ENCODE data around the gene CCR2.

The CCR2 gene

GRCh38 chr3:46338840-46339239, 15.1 kb upstream of the CCR2 start:
- CTCF ChIA-PET = no interaction called here
- WGBS (ENCODE audit: insufficient coverage) = 92% methylated on average over 1 of the region's 1 CpG
- no peak for DNase-seq

GRCh38 chr3:46344476-46344875, 9.4 kb upstream of the CCR2 start:
- no peak overlapping the region for H3K4me3 ChIP-seq (ENCODE audit: control insufficient read depth in 1 of 7, extremely low read depth in 1 of 7, insufficient read depth in 4 of 7, low read depth in 2 of 7, low read length in 6 of 7)
- POLR2A ChIA-PET = no interaction called here
- peaks cover 6 to 11% (median 10%) of the 10 kb centered on the region in 4 experiments for H3K4me1 ChIP-seq (ENCODE audit: control extremely low read depth in 1 of 4, control insufficient read depth in 4 of 4, insufficient read depth in 4 of 4, low read length in 3 of 4)
- no peak overlapping the region for H3K27ac ChIP-seq (ENCODE audit: insufficient read depth in 1 of 2, low read depth in 1 of 2, low read length in 2 of 2, poor library complexity in 1 of 2, severe bottlenecking in 2 of 2)
- no peak for DNase-seq
- H3K9me3 ChIP-seq (ENCODE audit: control extremely low read depth in 1 of 5, control insufficient read depth in 4 of 5, insufficient read depth in 2 of 5, low read depth in 1 of 5, low read length in 4 of 5) = peaks cover 1 to 9% (median 5%) of the 10 kb centered on the region in 5 experiments
- CTCF ChIA-PET = no interaction called here
- H3K36me3 ChIP-seq (ENCODE audit: control insufficient read depth in 4 of 4, insufficient read depth in 4 of 4, low read length in 3 of 4) = no peaks in the 10 kb centered on the region
- no peaks in the 10 kb centered on the region for H3K27me3 ChIP-seq (replicated peaks in 2 of 5; ENCODE audit: control insufficient read depth in 4 of 5, insufficient read depth in 5 of 5, low read length in 4 of 5)
- 100% methylated on average over 2 of the region's 4 CpGs for WGBS (ENCODE audit: insufficient coverage)

More at GRCh38 chr3:46338840-46339239, 15.1 kb upstream of the CCR2 start:
- Histone ChIP-seq H3K9me3 (ENCODE audit: control extremely low read depth in 1 of 5, control insufficient read depth in 4 of 5, insufficient read depth in 2 of 5, low read depth in 1 of 5, low read length in 4 of 5) (peaks cover 0 to 25% (median 18%) of the 10 kb centered on the region in 5 experiments), H3K36me3 (ENCODE audit: control insufficient read depth in 4 of 4, insufficient read depth in 4 of 4, low read length in 3 of 4) (no peaks in the 10 kb centered on the region), H3K27ac (ENCODE audit: insufficient read depth in 1 of 2, low read depth in 1 of 2, low read length in 2 of 2, poor library complexity in 1 of 2, severe bottlenecking in 2 of 2) (no peak overlapping the region), H3K4me1 (ENCODE audit: control extremely low read depth in 1 of 4, control insufficient read depth in 4 of 4, insufficient read depth in 4 of 4, low read length in 3 of 4) (peaks cover 0 to 5% (median 0%) of the 10 kb centered on the region in 4 experiments), H3K4me3 (ENCODE audit: control insufficient read depth in 1 of 7, extremely low read depth in 1 of 7, insufficient read depth in 4 of 7, low read depth in 2 of 7, low read length in 6 of 7) (no peak overlapping the region), H3K27me3 (replicated peaks in 2 of 5; ENCODE audit: control insufficient read depth in 4 of 5, insufficient read depth in 5 of 5, low read length in 4 of 5) (no peaks in the 10 kb centered on the region)
- POLR2A ChIA-PET = no interaction called here

DNA sequence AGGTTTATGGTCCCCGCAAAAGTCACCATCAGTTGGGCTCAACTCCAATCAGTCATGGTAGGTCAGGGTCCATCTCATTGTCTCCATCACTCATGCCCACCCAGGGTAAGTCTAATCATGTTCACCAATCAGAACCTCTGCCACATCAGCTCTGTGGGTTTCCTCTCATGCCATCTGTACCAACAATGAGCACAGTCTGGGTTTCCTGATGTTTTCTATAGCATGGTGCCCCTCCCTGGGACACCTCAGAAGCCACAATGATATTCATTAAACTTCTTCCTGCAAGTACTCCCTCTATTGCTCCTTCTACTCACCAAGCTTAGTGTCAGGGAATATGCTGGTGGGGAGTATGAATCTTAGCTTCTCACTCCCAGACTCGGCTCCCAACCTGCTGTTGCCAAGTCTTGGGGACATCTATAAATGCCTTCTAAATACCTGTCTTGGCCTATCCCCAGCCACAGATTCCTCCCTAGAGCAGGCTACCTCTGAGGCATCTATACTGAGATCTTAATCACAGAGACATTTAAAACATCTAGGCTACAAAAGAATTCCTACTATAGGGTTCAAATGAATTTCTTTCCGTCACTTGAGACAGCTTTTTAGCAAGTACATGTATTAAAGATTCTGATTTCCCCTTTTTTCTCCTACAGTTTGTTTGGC, 5.0 kb upstream of the CCR2 start:
- H3K27me3 ChIP-seq (replicated peaks in 2 of 5; ENCODE audit: control insufficient read depth in 4 of 5, insufficient read depth in 5 of 5, low read length in 4 of 5) = no peaks in the 10 kb centered on the region
- peaks cover 0 to 2% (median 0%) of the 10 kb centered on the region in 5 experiments for H3K9me3 ChIP-seq (ENCODE audit: control extremely low read depth in 1 of 5, control insufficient read depth in 4 of 5, insufficient read depth in 2 of 5, low read depth in 1 of 5, low read length in 4 of 5)
- H3K27ac ChIP-seq (ENCODE audit: insufficient read depth in 1 of 2, low read depth in 1 of 2, low read length in 2 of 2, poor library complexity in 1 of 2, severe bottlenecking in 2 of 2) = no peak overlapping the region
- H3K36me3 ChIP-seq (ENCODE audit: control insufficient read depth in 4 of 4, insufficient read depth in 4 of 4, low read length in 3 of 4) = no peaks in the 10 kb centered on the region
- 70% methylated on average over 3 of the region's 3 CpGs for whole genome bisulfite sequencing (ENCODE audit: insufficient coverage)
- peak in 2 of 3 donors; percentile 75 to 79 for DNase-seq
- peak overlapping the region in 3 of 7 experiments; percentile 10 to 26 (median 26) for H3K4me3 ChIP-seq (ENCODE audit: control insufficient read depth in 1 of 7, extremely low read depth in 1 of 7, insufficient read depth in 4 of 7, low read depth in 2 of 7, low read length in 6 of 7)
- CTCF ChIA-PET = interaction anchor here (0.8 to 1.4 kb wide), 3 partner anchors 11 to 31 kb away, joined by 3 to 4 read pairs (median 4); partner anchors contain the start of gene CCR5
- peaks cover 24 to 50% (median 40%) of the 10 kb centered on the region in 4 experiments for H3K4me1 ChIP-seq (ENCODE audit: control extremely low read depth in 1 of 4, control insufficient read depth in 4 of 4, insufficient read depth in 4 of 4, low read length in 3 of 4)
- POLR2A ChIA-PET = no interaction called here

GRCh38 chr3:46349484-46350261, 4.2 kb upstream of the CCR2 start:
- H3K27ac ChIP-seq (ENCODE audit: insufficient read depth in 1 of 2, low read depth in 1 of 2, low read length in 2 of 2, poor library complexity in 1 of 2, severe bottlenecking in 2 of 2) = no peak overlapping the region
- H3K4me1 ChIP-seq (ENCODE audit: control extremely low read depth in 1 of 4, control insufficient read depth in 4 of 4, insufficient read depth in 4 of 4, low read length in 3 of 4) = peaks cover 24 to 57% (median 46%) of the 10 kb centered on the region in 4 experiments
- ChIA-PET POLR2A (interaction anchor here (0.5 kb wide), 1 partner anchor 287 kb away, joined by 3 read pairs; no protein-coding TSS in a partner anchor), CTCF (interaction anchor here (1.4 to 8.0 kb wide), 2 partner anchors 10 to 20 kb away, joined by 4 to 44 read pairs; partner anchors contain the start of gene CCR5)
- H3K9me3 ChIP-seq (ENCODE audit: control extremely low read depth in 1 of 5, control insufficient read depth in 4 of 5, insufficient read depth in 2 of 5, low read depth in 1 of 5, low read length in 4 of 5) = peaks cover 0 to 1% (median 0%) of the 10 kb centered on the region in 5 experiments
- WGBS (ENCODE audit: insufficient coverage) = 0% methylated on average over 2 of the region's 2 CpGs
- H3K4me3 ChIP-seq (ENCODE audit: control insufficient read depth in 1 of 7, extremely low read depth in 1 of 7, insufficient read depth in 4 of 7, low read depth in 2 of 7, low read length in 6 of 7) = peak overlapping the region in 4 of 7 experiments; percentile 12 to 46 (median 22)
- peak; percentile 48 to 86 (median 78) for DNase-seq
- no peaks in the 10 kb centered on the region for H3K27me3 ChIP-seq (replicated peaks in 2 of 5; ENCODE audit: control insufficient read depth in 4 of 5, insufficient read depth in 5 of 5, low read length in 4 of 5)
- no peaks in the 10 kb centered on the region for H3K36me3 ChIP-seq (ENCODE audit: control insufficient read depth in 4 of 4, insufficient read depth in 4 of 4, low read length in 3 of 4)

- no peak for DNase-seq
- ChIA-PET POLR2A (interaction anchor here (0.5 kb wide), 1 partner anchor 287 kb away, joined by 3 read pairs; no protein-coding TSS in a partner anchor), CTCF (interaction anchor here (1.4 to 8.0 kb wide), 2 partner anchors 10 to 20 kb away, joined by 4 to 44 read pairs; partner anchors contain the start of gene CCR5)
- no peaks in the 10 kb centered on the region for H3K36me3 ChIP-seq (ENCODE audit: control insufficient read depth in 4 of 4, insufficient read depth in 4 of 4, low read length in 3 of 4)
- H3K27ac ChIP-seq (ENCODE audit: insufficient read depth in 1 of 2, low read depth in 1 of 2, low read length in 2 of 2, poor library complexity in 1 of 2, severe bottlenecking in 2 of 2) = no peak overlapping the region
- peaks cover 0 to 1% (median 0%) of the 10 kb centered on the region in 5 experiments for H3K9me3 ChIP-seq (ENCODE audit: control extremely low read depth in 1 of 5, control insufficient read depth in 4 of 5, insufficient read depth in 2 of 5, low read depth in 1 of 5, low read length in 4 of 5)
- H3K27me3 ChIP-seq (replicated peaks in 2 of 5; ENCODE audit: control insufficient read depth in 4 of 5, insufficient read depth in 5 of 5, low read length in 4 of 5) = no peaks in the 10 kb centered on the region
- peak overlapping the region in 2 of 7 experiments; percentile 12 to 46 for H3K4me3 ChIP-seq (ENCODE audit: control insufficient read depth in 1 of 7, extremely low read depth in 1 of 7, insufficient read depth in 4 of 7, low read depth in 2 of 7, low read length in 6 of 7)
- H3K4me1 ChIP-seq (ENCODE audit: control extremely low read depth in 1 of 4, control insufficient read depth in 4 of 4, insufficient read depth in 4 of 4, low read length in 3 of 4) = peaks cover 24 to 61% (median 47%) of the 10 kb centered on the region in 4 experiments
- 75% methylated on average over 1 of the region's 1 CpG for WGBS (ENCODE audit: insufficient coverage)
Measured at GRCh38 chr3:46350262-46350565, 3.7 kb upstream of the CCR2 start.

DNA sequence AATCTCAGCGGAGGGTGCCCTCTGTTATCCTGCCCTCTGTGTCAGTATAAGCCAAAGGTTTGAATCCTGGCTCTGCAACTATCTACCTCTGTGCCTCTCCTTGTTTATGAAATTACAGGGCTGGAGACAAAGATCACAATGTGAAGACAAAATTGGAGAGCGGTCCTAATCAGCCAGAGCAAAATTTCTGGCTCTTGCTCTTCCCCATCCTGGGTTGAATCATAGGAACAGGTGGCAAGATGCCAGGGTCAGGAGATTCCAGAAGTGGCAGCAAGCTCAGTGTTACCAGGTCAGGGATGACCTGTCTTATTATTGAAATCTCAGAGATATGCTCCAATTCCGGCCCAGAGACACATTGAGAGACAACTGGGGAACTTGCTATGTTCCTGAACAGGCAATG, 2.3 kb upstream of the CCR2 start:
- Histone ChIP-seq H3K36me3 (ENCODE audit: control insufficient read depth in 4 of 4, insufficient read depth in 4 of 4, low read length in 3 of 4) (no peaks in the 10 kb centered on the region), H3K27ac (ENCODE audit: insufficient read depth in 1 of 2, low read depth in 1 of 2, low read length in 2 of 2, poor library complexity in 1 of 2, severe bottlenecking in 2 of 2) (no peak overlapping the region), H3K9me3 (ENCODE audit: control extremely low read depth in 1 of 5, control insufficient read depth in 4 of 5, insufficient read depth in 2 of 5, low read depth in 1 of 5, low read length in 4 of 5) (no peaks in the 10 kb centered on the region), H3K4me3 (ENCODE audit: control insufficient read depth in 1 of 7, extremely low read depth in 1 of 7, insufficient read depth in 4 of 7, low read depth in 2 of 7, low read length in 6 of 7) (no peak overlapping the region), H3K27me3 (replicated peaks in 2 of 5; ENCODE audit: control insufficient read depth in 4 of 5, insufficient read depth in 5 of 5, low read length in 4 of 5) (no peaks in the 10 kb centered on the region), H3K4me1 (ENCODE audit: control extremely low read depth in 1 of 4, control insufficient read depth in 4 of 4, insufficient read depth in 4 of 4, low read length in 3 of 4) (peaks cover 24 to 65% (median 47%) of the 10 kb centered on the region in 4 experiments)
- CTCF ChIA-PET = interaction anchor here (1.3 to 8.0 kb wide), 3 partner anchors 18 to 138 kb away, joined by 3 to 44 read pairs (median 3); partner anchors contain the start of gene CCR5
- WGBS (ENCODE audit: insufficient coverage) = 96% methylated on average over 3 of the region's 3 CpGs
- no peak for DNase-seq
- POLR2A ChIA-PET = no interaction called here

All from common myeloid progenitor, CD34-positive (primary cell).